Measurements from ENCODE around the gene SLC24A3.

DNA sequence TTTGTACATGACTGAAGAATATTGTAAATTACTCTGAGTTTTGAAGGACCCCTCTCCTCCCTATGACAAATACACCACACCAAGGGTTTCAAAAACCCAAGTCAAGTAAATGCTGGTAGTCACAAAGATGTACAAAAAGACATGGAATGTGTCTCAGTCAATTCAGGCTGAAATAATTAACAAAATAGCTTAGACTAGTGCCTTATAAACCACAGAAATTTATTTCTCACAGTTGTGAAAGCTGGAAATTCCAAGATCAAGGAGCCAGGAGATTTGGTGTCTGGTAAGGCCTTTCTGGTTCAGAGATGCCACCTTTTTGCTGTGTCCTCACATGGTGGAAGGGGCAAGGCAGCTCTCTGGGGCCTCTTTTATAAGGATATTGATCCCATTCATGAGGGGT is 343.3 kb downstream of the SLC24A3 start:
- TF ChIP-seq POLR2AphosphoS5 (IDR thresholded peaks at IDR 0.05; ENCODE audit: borderline replicate concordance, low read depth, low read length) (no peak), EZH2 (IDR thresholded peaks at IDR 0.05) (no peak)
